Measurements from ENCODE around the gene NTSR2.

The NTSR2 gene

DNA sequence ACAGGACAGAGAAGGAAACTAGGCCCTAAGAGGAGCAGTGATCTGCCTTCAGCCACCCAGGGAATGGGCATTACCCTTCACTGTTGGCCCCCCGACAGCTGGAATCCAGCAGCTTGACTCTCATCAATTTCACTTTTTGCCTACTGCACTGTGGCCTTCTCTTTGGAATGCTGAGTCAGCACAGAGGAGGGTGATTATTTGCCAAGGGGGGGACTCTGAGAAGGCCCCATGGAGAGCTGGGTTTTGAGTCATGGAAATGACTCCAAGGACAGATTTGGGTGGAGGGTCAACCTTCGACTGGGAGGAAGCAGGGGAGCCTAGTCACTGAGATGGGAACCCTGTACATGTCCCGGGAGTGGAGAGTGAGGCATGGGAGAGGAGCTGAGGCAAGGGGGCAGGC is 38.1 kb upstream of the NTSR2 start:
- peaks cover 2% of the 10 kb centered on the region for H3K9me3 Mint-ChIP-seq
- H3K4me1 Mint-ChIP-seq = no peaks in the 10 kb centered on the region
- no peak overlapping the region for H3K27ac Mint-ChIP-seq
- CTCF ChIA-PET = interaction anchor here (1.9 kb wide), 1 partner anchor 15 kb away, joined by 8 read pairs; no protein-coding TSS in a partner anchor
- no peak for DNase-seq
- no peaks in the 10 kb centered on the region for H3K36me3 Mint-ChIP-seq
- H3K27me3 Mint-ChIP-seq = peaks cover 26% of the 10 kb centered on the region
- no peak overlapping the region for H3K4me3 Mint-ChIP-seq

- Mint-ChIP-seq H3K36me3 (no peaks in the 10 kb centered on the region), H3K27me3 (peaks cover 21% of the 10 kb centered on the region), H3K27ac (no peak overlapping the region), H3K9me3 (peaks cover 2% of the 10 kb centered on the region), H3K4me3 (no peak overlapping the region), H3K4me1 (no peaks in the 10 kb centered on the region)
- no peak for DNase-seq
- CTCF ChIA-PET = interaction anchor here (0.6 to 1.5 kb wide), 3 partner anchors 35 to 214 kb away, joined by 3 to 6 read pairs (median 3); no protein-coding TSS in a partner anchor
Observed at GRCh38 chr2:11705711-11706110, 35.7 kb upstream of the NTSR2 start.

DNA sequence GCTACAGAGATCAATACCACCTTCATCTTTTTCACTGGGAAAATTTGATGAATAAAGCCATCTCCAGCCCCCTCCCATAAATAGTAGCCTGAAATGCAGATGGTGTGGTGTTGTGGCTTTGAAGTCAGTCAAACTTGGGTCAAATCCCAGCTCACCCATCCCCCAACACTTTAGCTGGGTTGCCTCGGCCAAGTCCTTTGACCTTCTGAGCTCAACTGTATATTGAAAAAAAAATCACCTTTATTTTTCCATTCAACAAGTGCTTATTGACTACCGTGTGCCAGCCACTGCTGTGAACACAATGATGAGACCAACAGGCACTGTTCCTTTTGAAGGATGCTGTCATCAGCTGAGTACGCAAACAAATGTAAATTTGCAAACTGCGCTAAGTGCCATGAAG is 35.1 kb upstream of the NTSR2 start:
- Mint-ChIP-seq H3K36me3 (no peaks in the 10 kb centered on the region), H3K27me3 (peaks cover 21% of the 10 kb centered on the region), H3K4me1 (no peaks in the 10 kb centered on the region), H3K4me3 (no peak overlapping the region), H3K27ac (no peak overlapping the region), H3K9me3 (peaks cover 2% of the 10 kb centered on the region)
- DNase-seq = no peak
- CTCF ChIA-PET = interaction anchor here (0.7 to 1.0 kb wide), 2 partner anchors 17 to 215 kb away, joined by 3 to 5 read pairs; no protein-coding TSS in a partner anchor

GRCh38 chr2:11703700-11704099 is 33.7 kb upstream of the NTSR2 start:
- Mint-ChIP-seq H3K9me3 (peaks cover 2% of the 10 kb centered on the region), H3K36me3 (no peaks in the 10 kb centered on the region), H3K4me3 (no peak overlapping the region), H3K27me3 (peaks cover 22% of the 10 kb centered on the region), H3K27ac (no peak overlapping the region), H3K4me1 (no peaks in the 10 kb centered on the region)
- DNase-seq = no peak
- CTCF ChIA-PET = interaction anchor here (1.7 kb wide), 1 partner anchor 75 kb away, joined by 4 read pairs; no protein-coding TSS in a partner anchor

DNA sequence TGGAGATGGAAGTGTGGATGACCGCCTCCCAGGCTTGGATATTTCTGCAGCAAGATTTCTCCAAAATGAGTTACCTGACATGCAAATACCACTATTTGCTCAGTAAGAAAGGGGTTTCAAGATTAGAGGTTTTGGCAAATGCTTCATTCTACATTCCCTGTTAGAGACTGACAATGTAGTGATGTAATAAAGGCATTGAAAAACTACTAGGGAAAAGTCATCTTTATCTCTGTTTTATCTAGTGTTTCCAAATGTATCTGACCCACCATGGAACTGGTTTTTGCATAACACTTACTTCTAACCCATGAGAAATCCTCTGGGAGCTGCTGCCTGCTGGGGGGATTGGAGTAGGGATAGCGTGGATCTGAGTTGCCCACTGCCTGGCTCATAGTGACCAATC is 33.0 kb upstream of the NTSR2 start:
- Mint-ChIP-seq H3K4me1 (no peaks in the 10 kb centered on the region), H3K27ac (no peak overlapping the region), H3K4me3 (no peak overlapping the region), H3K27me3 (peaks cover 20% of the 10 kb centered on the region), H3K36me3 (no peaks in the 10 kb centered on the region), H3K9me3 (peaks cover 2% of the 10 kb centered on the region)
- CTCF ChIA-PET = interaction anchor here (1.2 kb wide), 1 partner anchor 10 kb away, joined by 7 read pairs; no protein-coding TSS in a partner anchor
- no peak for DNase-seq

DNA sequence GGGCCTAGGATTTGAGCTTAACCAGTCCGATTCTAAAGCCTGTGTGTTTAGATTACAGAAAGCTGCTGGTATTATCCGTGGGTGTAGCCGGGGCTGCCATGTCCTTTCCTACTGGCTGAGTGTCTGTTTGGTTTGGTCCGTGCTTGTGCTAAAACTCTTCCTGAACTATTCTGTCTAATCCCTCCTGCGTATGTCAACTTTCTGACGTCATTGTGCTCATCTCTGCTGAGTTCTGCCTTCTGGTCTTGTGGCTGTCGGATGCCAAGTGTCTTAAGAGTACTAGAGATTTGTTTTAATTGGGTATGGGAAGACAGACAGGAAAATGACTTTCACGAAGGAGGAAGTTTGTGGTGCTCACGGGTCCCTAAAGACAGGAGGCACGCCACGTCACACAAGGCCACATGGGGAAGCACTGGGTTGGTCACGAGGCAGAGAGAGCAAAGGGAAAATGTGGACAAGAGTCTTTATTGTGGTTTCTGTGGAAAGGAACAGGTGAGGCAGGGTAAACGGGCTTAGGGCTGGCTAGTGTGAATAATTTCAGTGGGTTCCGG is 31.8 kb upstream of the NTSR2 start:
- CTCF ChIA-PET = interaction anchor here (1.2 to 3.5 kb wide), 2 partner anchors 9 to 13 kb away, joined by 7 to 18 read pairs; no protein-coding TSS in a partner anchor
- Mint-ChIP-seq H3K4me3 (no peak overlapping the region), H3K27ac (no peak overlapping the region), H3K27me3 (peaks cover 24% of the 10 kb centered on the region), H3K4me1 (peaks cover 8% of the 10 kb centered on the region), H3K9me3 (peaks cover 2% of the 10 kb centered on the region), H3K36me3 (no peaks in the 10 kb centered on the region)
- DNase-seq = no peak

- Mint-ChIP-seq H3K27ac (no peak overlapping the region), H3K4me3 (no peak overlapping the region), H3K4me1 (peaks cover 8% of the 10 kb centered on the region), H3K9me3 (peaks cover 2% of the 10 kb centered on the region), H3K36me3 (no peaks in the 10 kb centered on the region), H3K27me3 (peaks cover 30% of the 10 kb centered on the region)
- CTCF ChIA-PET = interaction anchor here (3.5 kb wide), 1 partner anchor 12 kb away, joined by 18 read pairs; no protein-coding TSS in a partner anchor
- no peak for DNase-seq
Observed at GRCh38 chr2:11701206-11701605, 31.2 kb upstream of the NTSR2 start.

- no peak overlapping the region for H3K4me3 Mint-ChIP-seq
- H3K36me3 Mint-ChIP-seq = no peaks in the 10 kb centered on the region
- H3K9me3 Mint-ChIP-seq = no peaks in the 10 kb centered on the region
- H3K27ac Mint-ChIP-seq = no peak overlapping the region
- DNase-seq = no peak
- CTCF ChIA-PET = interaction anchor here (3.5 kb wide), 1 partner anchor 11 kb away, joined by 18 read pairs; no protein-coding TSS in a partner anchor
- peaks cover 35% of the 10 kb centered on the region for H3K27me3 Mint-ChIP-seq
- peaks cover 8% of the 10 kb centered on the region for H3K4me1 Mint-ChIP-seq
Observed at GRCh38 chr2:11699686-11700670, 30.0 kb upstream of the NTSR2 start.

GRCh38 chr2:11698009-11698922 is 28.3 kb upstream of the NTSR2 start:
- no peaks in the 10 kb centered on the region for H3K36me3 Mint-ChIP-seq
- H3K27me3 Mint-ChIP-seq = peaks cover 32% of the 10 kb centered on the region
- no peaks in the 10 kb centered on the region for H3K9me3 Mint-ChIP-seq
- DNase-seq = no peak
- H3K4me3 Mint-ChIP-seq = no peak overlapping the region
- H3K27ac Mint-ChIP-seq = no peak overlapping the region
- peaks cover 8% of the 10 kb centered on the region for H3K4me1 Mint-ChIP-seq
- CTCF ChIA-PET = interaction anchor here (0.6 to 20.4 kb wide), 4 partner anchors 9 to 84 kb away, joined by 3 to 362 read pairs (median 11); no protein-coding TSS in a partner anchor

- H3K9me3 Mint-ChIP-seq = no peaks in the 10 kb centered on the region
- H3K36me3 Mint-ChIP-seq = no peaks in the 10 kb centered on the region
- H3K27ac Mint-ChIP-seq = no peak overlapping the region
- H3K4me3 Mint-ChIP-seq = no peak overlapping the region
- CTCF ChIA-PET = interaction anchor here (0.8 to 20.4 kb wide), 5 partner anchors 9 to 85 kb away, joined by 4 to 362 read pairs (median 5); no protein-coding TSS in a partner anchor
- peaks cover 11% of the 10 kb centered on the region for H3K4me1 Mint-ChIP-seq
- no peak for DNase-seq
- H3K27me3 Mint-ChIP-seq = peaks cover 32% of the 10 kb centered on the region
Observed at GRCh38 chr2:11697103-11697871, 27.3 kb upstream of the NTSR2 start.

- no peak for DNase-seq
- no peak overlapping the region for H3K27ac Mint-ChIP-seq
- no peak overlapping the region for H3K4me3 Mint-ChIP-seq
- H3K36me3 Mint-ChIP-seq = no peaks in the 10 kb centered on the region
- CTCF ChIA-PET = interaction anchor here (0.8 to 20.4 kb wide), 5 partner anchors 9 to 86 kb away, joined by 3 to 362 read pairs (median 5); no protein-coding TSS in a partner anchor
- H3K9me3 Mint-ChIP-seq = no peaks in the 10 kb centered on the region
- peaks cover 11% of the 10 kb centered on the region for H3K4me1 Mint-ChIP-seq
- H3K27me3 Mint-ChIP-seq = peaks cover 32% of the 10 kb centered on the region
Observed at GRCh38 chr2:11696736-11697102, 26.7 kb upstream of the NTSR2 start.

DNA sequence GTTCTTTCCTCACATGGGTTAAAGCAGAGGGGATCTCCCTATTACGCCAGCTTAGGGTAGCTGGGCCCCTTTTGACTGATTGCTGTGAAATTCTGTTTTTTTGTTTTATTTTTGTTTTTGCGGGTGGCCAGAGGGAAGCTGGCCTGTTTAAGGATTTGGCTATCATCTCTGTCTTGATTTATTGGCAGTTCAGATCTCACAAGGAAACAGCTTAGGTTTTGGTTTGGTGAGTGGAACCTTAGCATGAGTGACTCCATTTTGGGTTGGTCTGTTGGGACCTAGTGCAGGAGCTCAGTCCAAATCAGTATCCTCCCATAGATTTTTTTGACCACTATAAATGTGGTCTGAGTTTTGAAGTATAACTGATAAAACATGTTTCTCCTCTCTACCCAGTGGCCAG is 25.6 kb upstream of the NTSR2 start:
- H3K36me3 Mint-ChIP-seq = no peaks in the 10 kb centered on the region

More for the DNA sequence above, 25.6 kb upstream of the NTSR2 start:
- no peaks in the 10 kb centered on the region for H3K9me3 Mint-ChIP-seq
- H3K27me3 Mint-ChIP-seq = peaks cover 32% of the 10 kb centered on the region
- H3K27ac Mint-ChIP-seq = no peak overlapping the region
- CTCF ChIA-PET = interaction anchor here (1.0 to 20.4 kb wide), 5 partner anchors 15 to 87 kb away, joined by 3 to 362 read pairs (median 3); no protein-coding TSS in a partner anchor
- H3K4me1 Mint-ChIP-seq = peaks cover 11% of the 10 kb centered on the region
- no peak for DNase-seq
- H3K4me3 Mint-ChIP-seq = no peak overlapping the region
